Posterior cingulate gyrus (tissue), 11 donors: ENCODE measurements around the gene ZBTB45.
A peak's percentile ranks its signal among the peaks of the same experiment; 100 is the strongest.
"Not testable (repeated sequence)": the region's sequence is repeated elsewhere in the genome, so short reads cannot be mapped to it uniquely, and the experiment has no call there.

Source experiments
- DNase-seq, 10 donors: peaks; one replicate each; pipeline versions ENCODE4 v3.0.0 to v3.0.0-alpha.2; 2020 to 2021; ENCODE audit warnings: mixed read lengths in 3 of 10
- intact Hi-C: fragments of 100-400 bp; cut with DNase I; formaldehyde crosslinking; loops from one replicate; pipeline ENCODE4 v1.15.1; 2023

The ZBTB45 gene

GRCh38 chr19:58543826-58544590 is 24.4 kb upstream of the ZBTB45 start, which contains the start of gene TRIM28:
TRIM28 (plus strand) TSS chr19:58544064; CDS start chr19:58544758, 694 bp downstream.
- peak; percentile 95 to 99 (median 97) for DNase-seq
- intact Hi-C loops, result loop anchor here (1.0 kb wide), 1 partner anchor 11 kb away; the partner anchor contains the start of gene CHMP2A

DNA sequence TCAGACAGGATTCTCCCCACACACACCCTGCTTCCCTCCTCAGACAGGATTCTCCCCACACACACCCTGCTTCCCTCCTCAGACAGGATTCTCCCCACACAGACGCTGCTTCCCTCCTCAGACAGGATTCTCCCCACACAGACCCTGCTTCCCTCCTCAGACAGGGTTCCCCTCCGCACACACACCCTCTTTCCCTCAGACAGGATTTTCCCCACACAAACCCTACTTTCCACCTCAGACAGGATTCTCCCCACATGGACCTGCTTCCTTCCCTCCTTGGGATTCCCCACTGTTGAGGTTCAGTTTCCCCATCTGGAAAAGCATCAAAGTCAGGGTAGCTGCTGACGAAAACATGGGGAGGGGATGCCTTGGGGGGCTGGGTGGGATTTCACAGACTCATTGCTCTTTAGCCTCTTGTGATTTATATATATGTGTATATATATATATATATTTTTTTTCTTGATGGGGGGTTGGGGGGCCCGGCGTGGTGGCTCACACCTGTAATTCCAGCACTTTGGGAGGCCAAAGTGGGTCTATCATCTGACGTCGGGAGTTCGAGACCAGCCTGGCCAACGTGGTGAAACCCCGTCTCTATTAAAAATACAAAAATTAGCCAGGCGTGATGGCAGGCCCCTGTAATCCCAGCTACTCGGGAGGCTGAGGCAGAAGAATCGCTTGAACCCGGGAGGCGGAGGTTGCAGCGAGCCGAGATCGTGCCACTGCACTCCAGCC is 23.2 kb upstream of the ZBTB45 start:
- peak in 1 of 10 donors; percentile 23 for DNase-seq
- intact Hi-C loops, result not testable (repeated sequence)

GRCh38 chr19:58539169-58539559 is 19.6 kb upstream of the ZBTB45 start:
- intact Hi-C loops, DNase-seq: not testable (repeated sequence)

DNA sequence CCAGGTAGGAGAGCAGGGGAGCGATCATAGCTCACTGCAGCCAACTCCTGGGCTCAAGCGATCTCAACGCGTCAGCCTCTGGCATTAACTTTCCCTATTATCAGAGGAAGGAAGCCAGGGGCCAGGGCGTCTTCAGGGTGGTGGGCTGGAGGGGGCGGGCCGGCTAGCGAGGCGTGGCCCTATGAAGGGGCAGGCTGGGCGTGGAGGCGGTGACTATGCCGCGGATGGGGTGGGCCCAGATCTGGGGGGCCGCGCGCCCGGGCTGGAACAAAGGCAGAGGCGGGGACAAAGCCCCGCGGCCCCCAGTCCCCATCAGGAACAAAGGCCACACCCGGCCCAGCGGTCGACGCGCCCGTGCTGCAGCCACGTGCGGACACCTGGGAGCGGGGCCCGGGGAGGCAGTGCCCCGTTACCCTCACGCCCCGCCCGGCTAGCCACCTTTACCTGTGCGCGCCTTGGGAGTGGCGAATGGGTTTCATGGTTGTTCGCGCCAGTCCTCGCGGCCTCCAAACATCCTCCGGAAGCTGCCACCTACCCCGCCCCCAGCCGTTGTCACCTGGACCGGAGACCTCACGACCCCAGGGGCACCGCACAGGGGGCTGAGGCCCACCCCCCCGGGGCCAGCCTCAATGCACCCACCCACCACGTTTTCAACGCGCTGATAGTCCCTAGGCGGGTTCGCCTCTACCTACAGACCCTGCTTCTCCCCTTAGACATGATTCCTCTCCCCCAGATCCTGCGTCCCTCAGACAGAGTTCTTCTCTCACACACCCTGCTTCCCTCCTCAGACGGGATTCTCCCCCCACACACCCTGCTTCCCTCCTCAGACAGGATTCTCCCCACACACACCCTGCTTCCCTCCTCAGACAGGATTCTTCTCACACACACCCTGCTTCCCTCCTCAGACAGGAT is 18.9 kb upstream of the ZBTB45 start:
- intact Hi-C loops, result no loop called here
- peak in 1 of 10 donors; percentile 39 for DNase-seq

GRCh38 chr19:58536852-58537798 is 17.5 kb upstream of the ZBTB45 start:
- peak in 1 of 10 donors; percentile 24 for DNase-seq
- intact Hi-C loops, result no loop called here

GRCh38 chr19:58535857-58536256 is 16.2 kb upstream of the ZBTB45 start:
- intact Hi-C loops, result no loop called here
- DNase-seq, result no peak

- peak in 2 of 10 donors; percentile 10 to 23 for DNase-seq
- intact Hi-C loops, result no loop called here
Measured at GRCh38 chr19:58531034-58531840, 11.6 kb upstream of the ZBTB45 start.

- intact Hi-C loops, result no loop called here
- DNase-seq, result no peak
Measured at GRCh38 chr19:58529405-58529804, 9.8 kb upstream of the ZBTB45 start.

- intact Hi-C loops, result no loop called here
- DNase-seq, result peak in 2 of 10 donors; percentile 3 to 60
Measured at GRCh38 chr19:58522709-58523108, 3.1 kb upstream of the ZBTB45 start.

DNA sequence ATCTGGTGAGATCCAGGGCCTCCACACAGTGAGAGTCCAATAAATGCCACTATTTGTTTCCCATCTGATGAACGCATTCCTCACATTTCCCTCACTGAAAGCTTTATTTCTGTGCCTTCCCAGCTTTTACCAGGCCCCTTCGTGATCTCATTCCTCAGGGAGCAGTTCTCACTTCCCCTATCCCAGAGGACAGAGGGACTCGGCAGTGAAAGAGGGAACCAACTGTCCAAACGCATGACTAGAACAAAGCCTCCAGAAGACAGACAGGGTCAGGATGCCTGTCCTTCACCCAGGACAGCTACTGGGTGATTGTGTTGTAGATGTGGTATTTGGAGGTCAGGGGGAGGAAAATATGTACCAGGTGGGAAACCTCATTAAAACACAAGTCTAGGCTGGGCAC is 2.0 kb upstream of the ZBTB45 start:
- intact Hi-C loops, result no loop called here
- peak in 1 of 10 donors; percentile 4 for DNase-seq

DNA sequence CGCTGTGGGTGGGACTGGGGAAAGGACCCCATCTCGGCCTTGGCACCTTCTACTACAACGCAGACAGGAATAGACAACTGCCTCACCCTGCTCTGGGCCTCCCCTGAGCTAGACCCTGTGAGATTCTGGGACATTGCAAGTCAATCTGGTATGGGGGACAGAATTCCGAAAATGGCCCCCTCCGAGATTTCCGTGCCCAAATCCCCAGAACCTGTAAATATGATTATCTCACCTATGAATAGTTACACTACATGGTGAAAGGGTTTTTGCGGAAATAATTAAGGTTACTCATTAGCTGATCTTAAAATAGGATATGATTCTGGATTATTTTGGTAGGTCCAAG is 618 bp upstream of the ZBTB45 start:
- intact Hi-C loops, result no loop called here
- DNase-seq, result no peak

DNA sequence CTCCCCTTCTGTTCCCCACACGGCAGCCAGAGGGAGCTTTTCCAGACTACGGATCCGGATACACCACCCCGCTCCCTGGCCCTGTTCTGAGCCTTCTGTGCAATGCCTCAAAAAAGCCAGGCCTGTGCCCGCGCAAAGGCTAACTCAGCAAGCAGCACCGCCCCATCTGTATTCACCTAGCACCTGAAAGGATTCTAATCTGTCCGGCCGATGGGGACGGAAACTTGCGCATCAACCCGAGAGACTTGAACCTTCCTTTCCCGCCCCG is 589 bp downstream of the ZBTB45 start:
- intact Hi-C loops, result loop anchor here (2.0 kb wide), 1 partner anchor 78 kb away; the partner anchor contains the start of gene ZNF132

GRCh38 chr19:58518256-58519086 is 1.1 kb downstream of the ZBTB45 start:
- peak in 2 of 10 donors; percentile 59 to 61 for DNase-seq
- intact Hi-C loops, result loop anchor here (2.0 kb wide), 1 partner anchor 78 kb away; the partner anchor contains the start of gene ZNF132

More for the DNA sequence above, 589 bp downstream of the ZBTB45 start:
- DNase-seq, result peak; percentile 37 to 92 (median 58)

DNA sequence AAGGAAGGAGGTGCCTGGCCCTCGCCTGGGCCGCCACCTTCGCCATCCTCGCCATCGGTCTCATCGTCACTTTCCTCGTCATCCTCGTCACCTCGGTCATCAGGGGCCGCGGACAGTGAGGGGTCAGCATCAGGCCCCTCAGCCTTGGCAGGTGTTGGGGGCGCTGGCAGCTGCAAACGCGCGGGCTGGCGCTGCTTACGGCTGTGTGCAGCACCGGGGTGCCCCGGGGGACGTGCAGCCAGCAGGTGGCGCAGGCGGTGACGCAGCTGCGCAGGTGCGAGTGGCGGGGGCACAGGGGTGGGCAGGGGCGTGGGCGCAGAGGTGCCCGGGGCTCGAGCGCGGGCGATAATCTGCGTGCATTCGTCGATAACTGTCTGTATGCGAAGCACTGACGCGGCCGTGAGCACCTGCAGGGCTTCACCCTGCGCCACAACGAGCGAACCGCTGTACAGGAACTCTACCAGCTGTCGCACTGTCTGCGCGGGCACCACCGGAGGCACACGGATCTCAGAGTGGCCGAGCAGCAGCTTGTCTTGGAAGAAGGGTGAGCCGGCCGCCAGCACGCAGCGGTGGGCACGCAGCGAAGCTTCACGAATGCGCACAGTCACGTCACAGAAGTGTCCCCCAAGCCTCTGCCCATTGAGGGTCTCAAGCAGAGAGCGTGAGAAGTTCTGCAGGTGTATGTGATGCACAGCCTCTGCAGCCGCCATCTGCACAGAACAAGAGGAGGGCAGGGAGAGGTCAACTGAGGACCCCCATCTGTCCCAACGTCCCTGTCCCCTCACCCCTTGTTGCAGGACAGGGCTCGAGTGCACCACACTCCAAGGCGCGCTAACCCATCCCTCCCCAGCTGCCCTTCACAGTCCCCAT is 2.4 kb downstream of the ZBTB45 start:
- intact Hi-C loops, result no loop called here
- DNase-seq, result peak in 2 of 10 donors; percentile 67 to 78

- intact Hi-C loops, result no loop called here
- DNase-seq, result peak in 2 of 10 donors; percentile 49 to 74
Measured at GRCh38 chr19:58516246-58516836, 3.3 kb downstream of the ZBTB45 start.

DNA sequence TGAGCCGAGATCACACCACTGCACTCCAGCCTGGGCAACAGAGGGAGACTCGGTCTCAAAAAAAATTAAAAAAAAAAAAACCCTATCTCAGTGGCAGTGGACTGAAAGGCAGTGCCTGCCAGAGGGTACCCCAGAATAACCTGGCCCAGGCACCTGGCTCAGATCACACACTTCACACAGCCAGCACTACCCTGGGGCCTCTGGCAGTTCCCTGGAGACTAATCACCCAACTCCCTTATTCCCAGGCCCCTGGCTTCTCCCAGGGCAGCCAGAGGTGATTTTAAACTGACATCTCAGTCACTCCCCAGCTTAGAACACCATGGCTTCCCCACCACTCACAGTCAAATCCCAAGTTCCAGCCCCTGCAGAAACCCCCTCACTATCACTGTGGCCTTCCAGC is 4.4 kb downstream of the ZBTB45 start:
- intact Hi-C loops, result no loop called here
- no peak for DNase-seq
